Measurements from ENCODE around the gene NTM.
"Not testable (repeated sequence)": the region's sequence is repeated elsewhere in the genome, so short reads cannot be mapped to it uniquely, and the experiment has no call there.

Gene NTM

DNA sequence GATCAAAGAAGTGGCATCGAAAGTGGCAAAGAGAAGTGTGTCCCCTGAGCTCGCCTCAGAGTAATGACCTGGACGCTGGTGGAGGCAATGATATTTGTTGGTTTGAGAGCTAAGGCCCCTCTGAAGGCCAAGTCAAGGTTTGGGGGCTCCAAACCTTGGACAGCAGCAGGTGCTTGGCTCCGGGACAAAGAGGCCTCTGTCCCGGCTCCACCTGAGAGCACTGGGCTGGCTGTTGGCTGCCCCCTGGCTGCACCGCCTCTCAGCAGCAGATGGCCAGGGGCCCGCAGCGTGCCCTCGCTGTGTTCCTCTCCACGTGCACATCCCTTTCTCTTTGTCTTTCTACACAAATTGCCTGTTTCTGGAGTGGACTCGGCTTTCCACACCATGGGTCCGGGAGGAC is 301.3 kb downstream of the NTM start:
- Histone ChIP-seq H3K9me3 (ENCODE audit: low read depth, low read length) (no peaks in the 10 kb centered on the region), H3K36me3 (ENCODE audit: insufficient read depth, low read length) (no peaks in the 10 kb centered on the region), H3K4me3 (no peak overlapping the region), H3K27ac (no peak overlapping the region), H3K9ac (ENCODE audit: insufficient read length) (no peak overlapping the region)
- TF ChIP-seq FOXP2 (optimal IDR thresholded peaks at IDR 0.05; ENCODE audit: control extremely low read depth, extremely low read length, insufficient read depth): no peak
- TF ChIP-seq POLR2AphosphoS5 (IDR thresholded peaks at IDR 0.05; ENCODE audit: borderline replicate concordance, low read depth, low read length): no peak
- TF ChIP-seq EZH2 (IDR thresholded peaks at IDR 0.05): no peak
- no peak for DNase-seq (ENCODE audit: low read depth, low spot score)

- no peak overlapping the region for H3K27ac ChIP-seq
- H3K36me3 ChIP-seq (ENCODE audit: insufficient read depth, low read length): no peaks in the 10 kb centered on the region
- no peak overlapping the region for H3K9ac ChIP-seq (ENCODE audit: insufficient read length)
- DNase-seq (ENCODE audit: low read depth, low spot score): no peak
- TF ChIP-seq FOXP2 (optimal IDR thresholded peaks at IDR 0.05; ENCODE audit: control extremely low read depth, extremely low read length, insufficient read depth) (no peak), POLR2AphosphoS5 (IDR thresholded peaks at IDR 0.05; ENCODE audit: borderline replicate concordance, low read depth, low read length) (no peak)
- no peak overlapping the region for H3K4me3 ChIP-seq
- no peaks in the 10 kb centered on the region for H3K9me3 ChIP-seq (ENCODE audit: low read depth, low read length)
Measured at GRCh38 chr11:131672191-131672590, 301.8 kb downstream of the NTM start.

- no peak overlapping the region for H3K9ac ChIP-seq (ENCODE audit: insufficient read length)
- no peaks in the 10 kb centered on the region for H3K36me3 ChIP-seq (ENCODE audit: insufficient read depth, low read length)
- H3K4me3 ChIP-seq: no peak overlapping the region
- no peaks in the 10 kb centered on the region for H3K9me3 ChIP-seq (ENCODE audit: low read depth, low read length)
- TF ChIP-seq FOXP2 (optimal IDR thresholded peaks at IDR 0.05; ENCODE audit: control extremely low read depth, extremely low read length, insufficient read depth) (no peak), EZH2 (IDR thresholded peaks at IDR 0.05) (no peak), POLR2AphosphoS5 (IDR thresholded peaks at IDR 0.05; ENCODE audit: borderline replicate concordance, low read depth, low read length) (no peak)
- H3K27ac ChIP-seq: no peak overlapping the region
- no peak for DNase-seq (ENCODE audit: low read depth, low spot score)
Measured at GRCh38 chr11:131674051-131674755, 303.8 kb downstream of the NTM start.

DNA sequence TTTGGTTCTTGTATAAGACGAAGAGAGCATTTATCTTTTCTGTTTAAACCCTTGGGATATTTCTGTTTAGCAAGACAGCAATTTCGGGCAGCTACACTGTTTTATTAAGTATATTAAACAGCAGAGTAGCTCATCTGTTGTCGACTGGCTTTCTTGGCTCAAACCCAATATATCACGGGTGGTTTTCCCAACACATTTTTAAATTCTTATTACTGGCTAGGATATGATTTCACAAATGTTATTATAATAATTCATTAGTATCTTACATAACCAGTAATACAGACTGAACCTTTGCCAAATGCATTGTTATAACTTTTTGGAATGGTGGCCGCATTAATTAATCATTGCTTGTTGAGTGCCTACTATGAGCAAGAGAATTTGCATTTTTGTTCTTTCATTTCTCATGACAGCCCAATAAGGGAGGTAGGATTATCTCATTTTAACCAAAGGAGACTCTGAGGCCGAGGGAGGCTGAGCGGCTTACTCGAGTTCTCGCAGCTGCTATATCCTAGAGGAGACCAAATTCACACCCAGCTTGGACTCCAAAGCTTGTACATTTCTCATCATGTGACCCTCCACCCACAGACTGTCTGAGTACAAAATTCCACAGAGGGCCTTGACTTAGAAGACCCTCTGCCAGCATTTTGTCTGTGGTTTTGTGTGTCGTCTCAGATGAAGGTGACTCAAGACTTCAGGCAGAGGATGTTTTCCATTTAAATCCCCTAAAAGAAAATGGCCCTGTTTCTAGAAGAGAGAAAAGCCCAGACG is 304.9 kb downstream of the NTM start:
- Histone ChIP-seq H3K9ac (ENCODE audit: insufficient read length) (no peak overlapping the region), H3K9me3 (ENCODE audit: low read depth, low read length) (no peaks in the 10 kb centered on the region), H3K36me3 (ENCODE audit: insufficient read depth, low read length) (no peaks in the 10 kb centered on the region), H3K4me3 (no peak overlapping the region), H3K27ac (no peak overlapping the region)
- TF ChIP-seq EZH2 (IDR thresholded peaks at IDR 0.05): no peak
- no peak for TF ChIP-seq FOXP2 (optimal IDR thresholded peaks at IDR 0.05; ENCODE audit: control extremely low read depth, extremely low read length, insufficient read depth)
- TF ChIP-seq POLR2AphosphoS5 (IDR thresholded peaks at IDR 0.05; ENCODE audit: borderline replicate concordance, low read depth, low read length): no peak
- DNase-seq (ENCODE audit: low read depth, low spot score): no peak

GRCh38 chr11:131677828-131678470 is 307.5 kb downstream of the NTM start:
- no peaks in the 10 kb centered on the region for H3K9me3 ChIP-seq (ENCODE audit: low read depth, low read length)
- H3K4me3 ChIP-seq: no peak overlapping the region
- no peak overlapping the region for H3K9ac ChIP-seq (ENCODE audit: insufficient read length)
- TF ChIP-seq POLR2AphosphoS5 (IDR thresholded peaks at IDR 0.05; ENCODE audit: borderline replicate concordance, low read depth, low read length) (no peak), EZH2 (IDR thresholded peaks at IDR 0.05) (no peak), FOXP2 (optimal IDR thresholded peaks at IDR 0.05; ENCODE audit: control extremely low read depth, extremely low read length, insufficient read depth) (no peak)
- H3K36me3 ChIP-seq (ENCODE audit: insufficient read depth, low read length): no peaks in the 10 kb centered on the region
- H3K27ac ChIP-seq: no peak overlapping the region
- DNase-seq (ENCODE audit: low read depth, low spot score): no peak

- Histone ChIP-seq H3K9ac (ENCODE audit: insufficient read length) (no peak overlapping the region), H3K4me3 (no peak overlapping the region), H3K36me3 (ENCODE audit: insufficient read depth, low read length) (no peaks in the 10 kb centered on the region), H3K27ac (no peak overlapping the region), H3K9me3 (ENCODE audit: low read depth, low read length) (no peaks in the 10 kb centered on the region)
- no peak for DNase-seq (ENCODE audit: low read depth, low spot score)
- TF ChIP-seq FOXP2 (optimal IDR thresholded peaks at IDR 0.05; ENCODE audit: control extremely low read depth, extremely low read length, insufficient read depth) (no peak), POLR2AphosphoS5 (IDR thresholded peaks at IDR 0.05; ENCODE audit: borderline replicate concordance, low read depth, low read length) (no peak), EZH2 (IDR thresholded peaks at IDR 0.05) (no peak)
Measured at GRCh38 chr11:131678658-131679340, 308.4 kb downstream of the NTM start.

GRCh38 chr11:131680448-131680847 is 310.0 kb downstream of the NTM start:
- not testable (repeated sequence) for DNase-seq (ENCODE audit: low read depth, low spot score); H3K36me3 ChIP-seq (ENCODE audit: insufficient read depth, low read length); H3K9ac ChIP-seq (ENCODE audit: insufficient read length); H3K9me3 ChIP-seq (ENCODE audit: low read depth, low read length); H3K4me3 ChIP-seq; H3K27ac ChIP-seq

DNA sequence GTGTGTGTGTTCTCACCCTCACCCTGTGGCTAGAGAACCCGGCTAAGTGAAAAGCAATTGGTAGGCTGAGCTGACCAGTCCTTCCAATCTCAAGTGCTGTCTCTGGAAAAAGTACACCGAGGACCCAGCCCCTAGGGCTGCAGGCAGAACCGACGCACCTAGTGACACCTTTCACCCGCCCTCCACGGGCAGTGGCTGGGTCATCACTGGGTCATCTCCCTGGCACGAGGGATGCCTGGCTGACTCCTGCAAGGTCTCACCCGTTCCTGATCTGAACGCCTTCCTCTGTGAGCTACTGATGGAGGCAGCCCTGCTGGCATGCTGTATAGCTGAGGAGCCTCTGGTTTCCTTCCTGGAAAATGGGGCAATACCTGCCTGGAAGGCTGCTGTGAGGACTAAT is 311.5 kb downstream of the NTM start:
- DNase-seq (ENCODE audit: low read depth, low spot score): no peak
- Histone ChIP-seq H3K4me3 (no peak overlapping the region), H3K9me3 (ENCODE audit: low read depth, low read length) (no peaks in the 10 kb centered on the region), H3K9ac (ENCODE audit: insufficient read length) (no peak overlapping the region), H3K36me3 (ENCODE audit: insufficient read depth, low read length) (no peaks in the 10 kb centered on the region), H3K27ac (no peak overlapping the region)
- no peak for TF ChIP-seq FOXP2 (optimal IDR thresholded peaks at IDR 0.05; ENCODE audit: control extremely low read depth, extremely low read length, insufficient read depth)
- no peak for TF ChIP-seq EZH2 (IDR thresholded peaks at IDR 0.05)
- TF ChIP-seq POLR2AphosphoS5 (IDR thresholded peaks at IDR 0.05; ENCODE audit: borderline replicate concordance, low read depth, low read length): no peak
